Esophagus squamous epithelium (tissue), 5 donors: ENCODE results near the gene A4GALT. TPM values are rescaled to one million over a fixed set of nuclear protein-coding genes. Genes with fewer than 3 reads are reported as not detected.
"Not testable (repeated sequence)": the region's sequence is repeated elsewhere in the genome, so short reads cannot be mapped to it uniquely, and the experiment has no call there.

Experiments
- DNase-seq: peaks from one replicate; lab custom pipeline; 2025; lab: John Stamatoyannopoulos, UW
- H3K27ac ChIP-seq, 4 donors: fragments of 200-600 bp; sonication (generic); one replicate each; pipeline ENCODE4 v1.5.1; 2016 to 2019; ENCODE audit warnings: mild to moderate bottlenecking in 1 of 4
- H3K27me3 ChIP-seq, 4 donors: fragments of 200-600 bp; sonication (generic); 1 replicate in 3 of 4; 2 replicates in 1 of 4; pipeline versions ENCODE4 v1.5.1 to v1.6.0; 2017 to 2021; ENCODE audit warnings: antibody characterized with exemption in 1 of 4
- H3K36me3 ChIP-seq, 3 donors: fragments of 200-600 bp; sonication (generic); one replicate each; pipeline ENCODE4 v1.5.1; 2016 to 2019
- H3K4me1 ChIP-seq, 3 donors: fragments of 200-600 bp; sonication (generic); one replicate each; pipeline ENCODE4 v1.5.1; 2017 to 2019
- H3K4me3 ChIP-seq, 4 donors: fragments of 200-600 bp; sonication (generic); 1 replicate in 3 of 4; 2 replicates in 1 of 4; pipeline ENCODE4 v1.5.1; 2016 to 2019; ENCODE audit warnings: mild to moderate bottlenecking in 2 of 4, moderate library complexity in 1 of 4
- H3K9me3 ChIP-seq, 3 donors: fragments of 200-600 bp; sonication (generic); one replicate each; pipeline ENCODE4 v1.5.1; 2016 to 2019
- CTCF ChIP-seq, 6 experiments: fragments of 450-650 bp in 4 of 6; fragments of 200-600 bp in 2 of 6; sonication (generic) in 2 of 6; IDR thresholded peaks; one replicate each; pipeline ENCODE4 v1.5.1; 2016 to 2019; ENCODE audit warnings: antibody characterized with exemption in 6 of 6, mild to moderate bottlenecking in 4 of 6, moderate library complexity in 4 of 6
- POLR2A ChIP-seq, 4 donors: fragments of 450-650 bp; IDR thresholded peaks; one replicate each; pipeline ENCODE4 v1.6.1; 2017; ENCODE audit warnings: antibody characterized with exemption in 4 of 4, mild to moderate bottlenecking in 4 of 4, moderate library complexity in 3 of 4
- WGBS, 2 donors: methylation state at CpG; one replicate each; pipeline ENCODE4 v1.1.5; 2018; 5-methylcytosine and 5-hydroxymethylcytosine counted together
- intact Hi-C: fragments of 100-400 bp; cut with DNase I; formaldehyde crosslinking; loops from one replicate; pipeline ENCODE4 v1.15.0; 2022
- total RNA-seq, 4 donors: library from RNA; depleted of rRNA; stranded (reverse); fragments of >200 nt; gene quantifications; one replicate each; pipeline ENCODE4 v1.1.0, GENCODE V29; 2016
- donor health status: DM: yes; HTN: yes; CAD: no.

The A4GALT gene
- total RNA-seq, 4 donors from 2014 or later, result 13.9 to 22.0 (median 17.6) TPM

GRCh38 chr22:42683578-42684283 is 36.9 kb downstream of the A4GALT start:
- Histone ChIP-seq H3K36me3 (no peaks in the 10 kb centered on the region), H3K27ac (peak overlapping the region; percentile 35 to 89 (median 88)), H3K27me3 (no peaks in the 10 kb centered on the region), H3K4me3 (no peak overlapping the region), H3K4me1 (peaks cover 33 to 84% (median 76%) of the 10 kb centered on the region in 3 donors), H3K9me3 (no peaks in the 10 kb centered on the region)
- TF ChIP-seq POLR2A (IDR thresholded peaks at IDR 0.05) (no peak), CTCF (IDR thresholded peaks at IDR 0.05) (no peak)
- DNase-seq, result no peak
- intact Hi-C loops, result no loop called here
- WGBS, 2 donors, result 55 to 63% methylated on average over 2 to 4 of the region's 8 CpGs

GRCh38 chr22:42682113-42682851 is 38.4 kb downstream of the A4GALT start:
- WGBS, 2 donors, result 73 to 85% methylated on average over 4 of the region's 10 CpGs
- Histone ChIP-seq H3K9me3 (no peaks in the 10 kb centered on the region), H3K4me3 (no peak overlapping the region), H3K36me3 (no peaks in the 10 kb centered on the region), H3K27me3 (no peaks in the 10 kb centered on the region), H3K4me1 (peaks cover 20 to 73% (median 64%) of the 10 kb centered on the region in 3 donors), H3K27ac (peak overlapping the region in 3 of 4 donors; percentile 88 to 89 (median 88))
- no peak for DNase-seq
- TF ChIP-seq CTCF (IDR thresholded peaks at IDR 0.05) (no peak), POLR2A (IDR thresholded peaks at IDR 0.05) (no peak)
- intact Hi-C loops, result no loop called here

DNA sequence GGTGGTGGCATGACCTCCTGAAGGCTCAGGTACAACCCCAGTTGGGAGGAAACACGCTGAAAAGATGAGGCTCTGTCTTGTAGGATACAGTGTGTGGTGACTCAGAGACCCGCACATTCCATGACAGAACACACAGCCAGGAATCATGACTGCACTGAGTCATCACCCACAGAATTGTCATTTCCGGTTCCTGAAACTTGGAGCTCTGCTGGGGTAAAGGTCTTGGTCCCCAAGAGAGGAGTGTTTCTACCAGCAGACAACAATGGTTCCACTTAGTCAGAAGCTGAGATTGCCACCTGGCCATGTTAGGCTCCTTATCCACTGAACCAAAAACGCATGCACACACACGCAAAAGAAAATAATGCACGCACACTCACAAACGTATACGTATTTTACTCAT is 40.0 kb downstream of the A4GALT start:
- Histone ChIP-seq H3K27me3 (no peaks in the 10 kb centered on the region), H3K27ac (peak overlapping the region; percentile 10 to 82 (median 44)), H3K9me3 (no peaks in the 10 kb centered on the region), H3K4me1 (peaks cover 18 to 73% (median 64%) of the 10 kb centered on the region in 3 donors), H3K4me3 (no peak overlapping the region), H3K36me3 (no peaks in the 10 kb centered on the region)
- intact Hi-C loops, result no loop called here
- WGBS, 2 donors, result 44 to 53% methylated on average over 6 to 8 of the region's 8 CpGs
- DNase-seq, result no peak
- TF ChIP-seq CTCF (IDR thresholded peaks at IDR 0.05) (no peak), POLR2A (IDR thresholded peaks at IDR 0.05) (no peak)

DNA sequence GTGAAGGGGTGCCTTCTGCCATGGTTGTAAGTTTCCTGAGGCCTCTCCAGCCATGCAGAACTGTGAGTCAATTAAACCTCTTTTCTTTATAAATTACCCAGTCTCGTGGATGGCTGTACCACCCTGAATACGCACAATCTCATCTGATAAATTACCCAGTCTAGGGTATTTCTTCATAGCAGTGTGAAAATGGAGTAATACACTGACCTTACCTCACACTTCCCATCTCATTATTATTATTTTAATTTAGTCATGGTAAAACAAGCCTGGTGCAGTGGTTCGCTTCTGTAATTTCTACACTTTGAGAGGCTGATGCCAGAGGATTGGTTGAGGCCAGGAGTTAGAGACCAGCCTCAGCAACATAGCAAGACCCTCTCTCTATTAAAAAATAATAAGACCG is 41.0 kb downstream of the A4GALT start:
- Histone ChIP-seq H3K36me3 (no peaks in the 10 kb centered on the region), H3K4me1 (peaks cover 18 to 73% (median 61%) of the 10 kb centered on the region in 3 donors), H3K4me3 (no peak overlapping the region), H3K27ac (peak overlapping the region in 1 of 4 donors; percentile 82), H3K9me3 (no peaks in the 10 kb centered on the region), H3K27me3 (no peaks in the 10 kb centered on the region)
- intact Hi-C loops, result no loop called here
- TF ChIP-seq POLR2A (IDR thresholded peaks at IDR 0.05) (no peak), CTCF (IDR thresholded peaks at IDR 0.05) (no peak)
- DNase-seq, result no peak
- 74 to 82% methylated on average over 4 of the region's 4 CpGs for WGBS, 2 donors

DNA sequence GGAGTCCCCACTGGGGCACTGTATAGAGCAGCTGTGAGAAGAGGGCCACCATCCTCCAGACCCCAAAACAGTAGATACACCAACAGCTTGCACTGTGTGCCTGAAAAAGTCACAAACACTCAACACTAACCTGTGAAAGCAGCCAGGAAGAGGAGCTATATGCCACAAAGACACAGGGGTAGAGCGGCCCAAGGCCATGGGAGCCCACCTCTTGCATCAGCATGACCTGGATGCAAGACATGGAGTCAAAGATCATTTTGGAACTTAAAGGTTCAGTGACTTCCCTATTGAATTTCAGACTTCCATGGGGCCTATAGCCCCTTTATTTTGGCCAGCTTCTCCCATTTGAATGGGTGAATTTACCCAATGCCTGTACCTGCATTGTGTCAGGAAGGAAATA is 41.8 kb downstream of the A4GALT start:
- no peaks in the 10 kb centered on the region for H3K36me3 ChIP-seq
- WGBS, 2 donors, result 71 to 78% methylated on average over 1 of the region's 1 CpG
- no peak for TF ChIP-seq CTCF (IDR thresholded peaks at IDR 0.05)
- TF ChIP-seq POLR2A (IDR thresholded peaks at IDR 0.05), result no peak
- no peak overlapping the region for H3K4me3 ChIP-seq
- no peaks in the 10 kb centered on the region for H3K27me3 ChIP-seq
- H3K27ac ChIP-seq, result peak overlapping the region in 1 of 4 donors; percentile 26
- no peaks in the 10 kb centered on the region for H3K9me3 ChIP-seq
- H3K4me1 ChIP-seq, result peaks cover 12 to 71% (median 57%) of the 10 kb centered on the region in 3 donors
- no peak for DNase-seq
- intact Hi-C loops, result no loop called here

DNA sequence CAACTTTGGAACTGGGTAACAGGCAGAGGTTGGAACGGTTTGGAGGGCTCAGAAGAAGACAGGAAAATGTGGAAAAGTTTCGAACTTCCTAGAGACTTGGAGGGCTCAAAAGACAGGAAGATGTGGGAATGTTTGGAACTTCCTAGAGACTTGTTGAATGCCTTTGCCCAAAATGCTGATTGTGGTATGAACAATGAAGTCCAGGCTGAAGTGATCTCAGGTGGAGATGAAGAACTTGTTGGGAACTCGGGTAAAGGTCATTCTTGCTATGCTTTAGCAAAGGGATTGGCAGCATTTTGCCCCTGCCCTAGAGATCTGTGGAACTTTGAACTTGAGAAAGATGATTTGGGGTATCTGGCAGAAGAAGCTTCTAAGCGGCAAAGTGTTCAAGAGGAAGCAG is 42.7 kb downstream of the A4GALT start:
- intact Hi-C loops, H3K36me3 ChIP-seq, H3K9me3 ChIP-seq, DNase-seq, H3K27me3 ChIP-seq, H3K4me3 ChIP-seq: not testable (repeated sequence)
- H3K27ac ChIP-seq, result peak overlapping the region in 1 of 4 donors; percentile 29
- peaks cover 12 to 67% (median 52%) of the 10 kb centered on the region in 3 donors for H3K4me1 ChIP-seq
- 67 to 81% methylated on average over 4 of the region's 4 CpGs for WGBS, 2 donors
